OCI-LY3 (cell line): ENCODE measurements around the gene PEX7.

Source experiments
- H2AFZ ChIP-seq: fragments of 200-600, 300-600 bp; shearing (Covaris generic); 2 replicates; pipeline ENCODE4 v1.6.0; 2014; ENCODE audit warnings: antibody characterized with exemption, low read depth, low read length
- H3K27ac ChIP-seq: fragments of 200-600, 300-600 bp; sonication (generic); 2 replicates; pipeline ENCODE4 v1.5.1; 2014; ENCODE audit warnings: mild to moderate bottlenecking, low read length, moderate library complexity, mixed read lengths
- H3K27me3 ChIP-seq: fragments of 200-600, 300-600 bp; sonication (generic); 2 replicates; pipeline ENCODE4 v1.6.1; 2014; ENCODE audit warnings: low read depth, low read length, mixed read lengths
- H3K36me3 ChIP-seq: fragments of 200-600, 300-600 bp; sonication (generic); replicated peaks from 2 replicates; pipeline ENCODE3; 2014; ENCODE audit warnings: low read depth, low read length, mixed read lengths
- H3K4me1 ChIP-seq: fragments of 300-600, 200-600 bp; sonication (generic); 2 replicates; pipeline ENCODE4 v1.6.1; 2014; ENCODE audit warnings: low read length, mixed read lengths
- H3K4me2 ChIP-seq: fragments of 200-600, 300-600 bp; sonication (generic); 2 replicates; pipeline ENCODE4 v1.6.1; 2014; ENCODE audit warnings: low read length, mixed read lengths
- H3K4me3 ChIP-seq: fragments of 300-600, 200-600 bp; sonication (generic); 2 replicates; pipeline ENCODE4 v1.5.1; 2014; ENCODE audit warnings: antibody characterized with exemption, mild to moderate bottlenecking, low read length, moderate library complexity
- H3K79me2 ChIP-seq: fragments of 300-600, 200-600 bp; shearing (Covaris generic); 2 replicates; pipeline ENCODE4 v1.6.1; 2014; ENCODE audit warnings: mild to moderate bottlenecking, low read length, mixed read lengths
- H3K9ac ChIP-seq: fragments of 300-600, 200-600 bp; shearing (Covaris generic); 2 replicates; pipeline ENCODE4 v1.6.0; 2014; ENCODE audit warnings: mild to moderate bottlenecking, low read length, moderate library complexity
- H3K9me3 ChIP-seq: fragments of 200-600, 300-600 bp; shearing (Covaris generic); 2 replicates; pipeline ENCODE4 v1.6.1; 2014; ENCODE audit warnings: low read length, mixed read lengths; ENCODE audit not compliant: insufficient read depth
- H4K20me1 ChIP-seq: fragments of 200-600, 300-600 bp; sonication (generic); 2 replicates; pipeline ENCODE4 v1.6.1; 2016; ENCODE audit warnings: low read length, mixed read lengths; ENCODE audit not compliant: insufficient read depth
- CTCF ChIP-seq: fragments of 200-600, 300-600 bp; sonication (generic); IDR thresholded peaks from 2 replicates; pipeline ENCODE4 v1.5.1; 2014; ENCODE audit warnings: antibody characterized with exemption, low read length, low read depth
- EZH2phosphoT487 ChIP-seq: fragments of 200-600 bp; shearing (Covaris generic); IDR thresholded peaks from 2 replicates; pipeline ENCODE4 v1.6.1; 2018; ENCODE audit warnings: antibody characterized with exemption, mixed run types, low read depth

The PEX7 gene

GRCh38 chr6:136791296-136792094 lies 30.9 kb upstream of the PEX7 start:
- H3K4me3 ChIP-seq = peak overlapping the region; percentile 96
- peak overlapping the region; percentile 25; the same call in 1 of the 2 replicates for H2AFZ ChIP-seq
- no peak for TF ChIP-seq CTCF
- TF ChIP-seq EZH2phosphoT487 = no peak
- H3K9me3 ChIP-seq = no peaks in the 10 kb centered on the region
- no peaks in the 10 kb centered on the region for H3K79me2 ChIP-seq
- H3K9ac ChIP-seq = peak overlapping the region; percentile 87
- no peak overlapping the region; the same call in 1 of the 2 replicates for H3K27ac ChIP-seq
- peak overlapping the region; percentile 93 for H3K4me2 ChIP-seq
- no peaks in the 10 kb centered on the region for H4K20me1 ChIP-seq
- no peaks in the 10 kb centered on the region for H3K36me3 ChIP-seq
- H3K27me3 ChIP-seq = 0 out of 2 replicates have a peak, but pooled peaks cover 8% of the 10 kb centered on the region
- H3K4me1 ChIP-seq = peaks cover 7% of the 10 kb centered on the region

- H3K79me2 ChIP-seq = no peaks in the 10 kb centered on the region
These were observed 30.3 kb upstream of the PEX7 start for GRCh38 chr6:136792095-136792409.

GRCh38 chr6:136792410-136793262 lies 29.8 kb upstream of the PEX7 start, which contains the start of gene MAP3K5:
MAP3K5 (minus strand) TSS chr6:136792477; CDS start chr6:136792157, 320 bp downstream.
- H3K36me3 ChIP-seq = no peaks in the 10 kb centered on the region
- H3K4me1 ChIP-seq = peaks cover 7% of the 10 kb centered on the region
- H2AFZ ChIP-seq = peak within 1 kb of the TSS; percentile 86
- H3K4me2 ChIP-seq = peak within 1 kb of the TSS; percentile 95
- no peaks in the 10 kb centered on the region for H3K79me2 ChIP-seq
- 0 out of 2 replicates have a peak, but pooled peaks cover 2% of the 10 kb centered on the region for H3K27me3 ChIP-seq
- no peaks in the 10 kb centered on the region for H4K20me1 ChIP-seq
- peak within 1 kb of the TSS; percentile 87 for H3K9ac ChIP-seq
- H3K27ac ChIP-seq = peak within 1 kb of the TSS; percentile 67
- H3K9me3 ChIP-seq = no peaks in the 10 kb centered on the region
- peak within 1 kb of the TSS; percentile 96 for H3K4me3 ChIP-seq
- no peak for TF ChIP-seq EZH2phosphoT487
- peak; percentile 67 for TF ChIP-seq CTCF

More at GRCh38 chr6:136792095-136792409, 30.3 kb upstream of the PEX7 start:
- Histone ChIP-seq H3K9ac (peak overlapping the region; percentile 87), H3K27ac (no peak overlapping the region), H3K36me3 (no peaks in the 10 kb centered on the region), H2AFZ (no peak overlapping the region), H3K4me1 (peaks cover 7% of the 10 kb centered on the region), H3K4me2 (peak overlapping the region; percentile 93), H4K20me1 (no peaks in the 10 kb centered on the region), H3K4me3 (peak overlapping the region; percentile 96), H3K9me3 (no peaks in the 10 kb centered on the region), H3K27me3 (0 out of 2 replicates have a peak, but pooled peaks cover 8% of the 10 kb centered on the region)
- TF ChIP-seq CTCF (no peak), EZH2phosphoT487 (no peak)

GRCh38 chr6:136793363-136793762 lies 29.0 kb upstream of the PEX7 start:
- Histone ChIP-seq H3K4me2 (peak overlapping the region; percentile 95), H3K9ac (peak overlapping the region; percentile 87), H3K9me3 (no peaks in the 10 kb centered on the region), H3K27me3 (no peaks in the 10 kb centered on the region), H4K20me1 (no peaks in the 10 kb centered on the region), H3K4me1 (peaks cover 9% of the 10 kb centered on the region), H3K79me2 (no peaks in the 10 kb centered on the region), H2AFZ (peak overlapping the region; percentile 86), H3K36me3 (no peaks in the 10 kb centered on the region), H3K4me3 (peak overlapping the region; percentile 96), H3K27ac (peak overlapping the region; percentile 67)
- TF ChIP-seq CTCF (no peak), EZH2phosphoT487 (no peak)
